Activated naive CD4-positive, alpha-beta T cell treated with anti-CD3 and anti-CD28 coated beads, Interleukin-2, amount 10 ng/mL, durations not matched to agents 7 days and 5 days (primary cell): ENCODE results near the gene KLF6.

Experiments used
- CTCF ChIA-PET: fragments of 350-600 bp; sonication (Branson Sonifier 250); formaldehyde crosslinking; loops from one replicate; lab custom pipeline; 2021; ENCODE audit warnings: antibody characterized with exemption; lab: Charles Lee
- DNase-seq: peaks from one replicate; pipeline ENCODE4 v3.0.0-alpha.2; 2020
- H3K27ac Mint-ChIP-seq: one replicate; pipeline ENCODE4 v1.8.0; 2021; ENCODE audit warnings: mild to moderate bottlenecking, moderate library complexity, mixed read lengths
- H3K27me3 Mint-ChIP-seq: one replicate; pipeline ENCODE4 v1.8.0; 2021; ENCODE audit warnings: mild to moderate bottlenecking, mixed read lengths
- H3K36me3 Mint-ChIP-seq: one replicate; pipeline ENCODE4 v1.8.0; 2021; ENCODE audit warnings: mixed read lengths
- H3K4me1 Mint-ChIP-seq: one replicate; pipeline ENCODE4 v1.8.0; 2021; ENCODE audit warnings: mixed read lengths
- H3K4me3 Mint-ChIP-seq: one replicate; pipeline ENCODE4 v1.8.0; 2021; ENCODE audit warnings: mild to moderate bottlenecking, moderate library complexity, mixed read lengths
- H3K9me3 Mint-ChIP-seq: one replicate; pipeline ENCODE4 v1.8.0; 2021; ENCODE audit warnings: mixed read lengths

Gene KLF6

DNA sequence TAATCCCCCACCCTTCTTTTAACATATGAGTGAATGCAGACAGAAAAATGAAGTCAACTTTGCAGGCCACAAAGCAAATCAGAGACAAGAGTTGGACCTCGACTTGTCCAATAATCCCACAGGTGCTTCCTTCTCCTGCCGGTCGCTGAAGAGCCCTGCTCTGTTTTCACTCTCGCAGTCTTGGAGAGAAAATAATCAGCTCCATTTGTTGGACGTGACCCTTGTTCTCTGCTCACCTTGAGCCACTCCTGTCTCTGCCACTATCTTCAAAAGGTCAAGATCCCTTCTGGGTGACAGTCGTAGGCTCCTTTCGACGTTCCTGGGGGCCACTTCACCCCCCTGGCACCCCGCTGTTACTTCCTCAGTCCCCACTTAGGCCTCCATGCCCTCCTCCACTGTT lies 2.8 kb upstream of the KLF6 start:
- Mint-ChIP-seq H3K36me3 (peaks cover 25% of the 10 kb centered on the region), H3K27me3 (peaks cover 16% of the 10 kb centered on the region), H3K4me3 (no peak overlapping the region), H3K9me3 (peaks cover 11% of the 10 kb centered on the region), H3K4me1 (peaks cover 14% of the 10 kb centered on the region), H3K27ac (no peak overlapping the region)
- peak; percentile 5 for DNase-seq
- CTCF ChIA-PET = no interaction called here

DNA sequence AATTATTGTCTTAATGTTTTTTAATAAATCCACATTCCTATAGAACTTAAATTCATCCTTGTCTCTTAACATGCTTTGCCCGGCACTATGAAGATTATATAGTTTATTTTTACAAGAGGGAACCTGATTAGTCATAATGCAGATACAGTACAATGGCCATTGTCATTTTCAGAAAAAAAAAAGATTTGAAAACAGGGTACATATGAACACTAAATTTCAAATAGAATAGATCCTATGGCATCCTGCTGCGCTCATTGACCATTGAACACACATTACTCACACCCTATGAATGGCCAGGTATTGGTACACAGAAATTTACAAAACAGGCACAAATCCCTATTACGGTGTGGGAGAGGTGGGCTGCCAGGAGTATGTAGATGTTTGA lies 2.0 kb upstream of the KLF6 start:
- Mint-ChIP-seq H3K27ac (peak overlapping the region; percentile 96), H3K9me3 (peaks cover 11% of the 10 kb centered on the region), H3K4me1 (peaks cover 19% of the 10 kb centered on the region), H3K36me3 (peaks cover 33% of the 10 kb centered on the region), H3K4me3 (peak overlapping the region; percentile 94), H3K27me3 (peaks cover 16% of the 10 kb centered on the region)
- no peak for DNase-seq
- CTCF ChIA-PET = no interaction called here

DNA sequence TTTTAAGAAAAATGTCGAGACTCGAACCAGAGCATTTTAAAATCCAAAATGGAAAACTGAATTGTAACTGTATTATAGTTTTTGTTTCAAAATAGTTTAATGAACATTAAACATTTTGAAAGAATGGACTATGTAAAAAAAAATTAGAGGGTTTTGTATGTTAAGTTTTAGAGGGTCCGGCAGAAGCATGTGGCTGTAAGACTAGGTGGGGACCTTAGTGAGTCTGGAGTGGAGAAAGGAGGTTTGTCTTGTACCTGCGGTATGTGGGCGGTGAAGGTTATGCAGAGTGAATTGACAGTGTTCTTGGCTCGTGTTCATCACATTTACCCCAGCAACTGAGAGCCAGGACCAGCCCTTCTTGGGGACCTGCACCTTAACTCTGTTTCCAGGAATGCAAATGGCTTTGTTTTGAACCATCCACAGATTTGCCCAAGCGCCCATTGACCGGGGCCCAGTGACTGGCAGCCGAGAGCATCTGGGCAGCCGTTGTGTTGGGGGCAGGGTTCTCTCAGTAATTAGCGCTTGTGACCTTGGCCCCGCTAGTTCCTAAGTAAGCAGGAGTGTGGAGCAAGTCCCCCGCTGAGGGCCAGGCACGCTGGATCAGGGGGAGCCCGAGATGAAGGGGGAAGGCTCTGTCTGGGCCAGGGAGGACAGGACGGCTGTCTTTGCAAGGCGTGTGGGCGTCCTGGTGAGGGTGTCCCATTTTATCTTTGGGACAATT lies 1.4 kb upstream of the KLF6 start:
- Mint-ChIP-seq H3K9me3 (peaks cover 11% of the 10 kb centered on the region), H3K27ac (peak overlapping the region; percentile 96), H3K27me3 (peaks cover 13% of the 10 kb centered on the region), H3K36me3 (peaks cover 39% of the 10 kb centered on the region), H3K4me1 (peaks cover 25% of the 10 kb centered on the region), H3K4me3 (peak overlapping the region; percentile 94)
- CTCF ChIA-PET = no interaction called here
- peak; percentile 40 for DNase-seq

DNA sequence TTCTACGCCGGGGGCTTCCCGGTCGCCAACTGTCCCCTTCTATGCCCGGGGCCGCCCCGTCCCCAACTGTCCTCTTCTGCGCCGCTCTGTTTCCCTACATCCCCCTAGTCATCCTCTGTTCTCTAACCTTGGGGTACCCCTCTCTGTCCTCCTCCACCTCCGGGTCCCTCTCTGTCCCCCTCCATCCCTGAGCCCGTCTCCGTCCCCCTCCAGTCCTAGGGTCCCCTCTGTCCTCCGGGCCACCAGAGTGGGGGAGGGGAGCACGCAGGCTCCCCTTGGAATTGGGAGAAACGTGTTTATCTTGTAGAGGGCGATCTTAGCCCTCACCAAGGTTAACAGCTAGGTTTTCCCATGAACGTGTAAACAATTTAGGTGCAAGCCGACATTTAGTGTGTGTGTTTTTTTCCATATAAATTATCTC lies 852 bp upstream of the KLF6 start:
- Mint-ChIP-seq H3K4me1 (peaks cover 31% of the 10 kb centered on the region), H3K9me3 (peaks cover 9% of the 10 kb centered on the region), H3K4me3 (peak overlapping the region; percentile 94), H3K36me3 (peaks cover 42% of the 10 kb centered on the region), H3K27me3 (peaks cover 7% of the 10 kb centered on the region), H3K27ac (peak overlapping the region; percentile 96)
- no peak for DNase-seq
- CTCF ChIA-PET = no interaction called here

DNA sequence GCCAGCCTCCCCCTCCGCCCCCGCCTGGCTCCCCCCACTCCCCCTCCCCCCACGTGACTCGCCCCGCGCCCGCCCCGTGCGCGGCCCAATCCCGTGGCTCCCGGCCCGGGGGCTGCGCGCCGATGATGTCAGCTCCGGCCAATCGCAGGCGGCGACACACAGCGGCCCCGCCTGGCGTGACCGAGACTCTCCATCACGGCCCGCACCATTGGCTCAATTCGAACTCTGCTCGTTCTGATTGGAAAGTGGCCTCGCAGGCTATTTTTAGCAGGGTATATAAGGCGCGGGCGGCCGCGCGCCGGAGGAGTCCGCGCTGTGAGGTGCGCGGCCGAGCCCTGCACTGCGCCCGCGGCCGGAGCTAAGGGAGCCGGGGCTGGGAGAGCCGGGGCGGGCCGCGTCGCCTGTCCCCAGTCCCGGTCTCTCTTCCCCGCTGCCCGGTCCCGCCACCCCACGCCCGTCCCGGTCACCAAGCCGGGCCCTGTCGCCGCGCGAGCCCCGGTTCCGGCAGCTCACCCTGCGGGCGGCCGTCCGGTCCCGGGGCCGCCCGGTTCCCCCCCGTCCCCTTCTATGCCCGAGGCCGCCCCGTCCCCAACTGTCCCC lies 342 bp upstream of the KLF6 start:
- Mint-ChIP-seq H3K9me3 (peaks cover 7% of the 10 kb centered on the region), H3K4me3 (peak overlapping the region; percentile 94), H3K27ac (peak overlapping the region; percentile 96), H3K36me3 (peaks cover 47% of the 10 kb centered on the region), H3K27me3 (peaks cover 6% of the 10 kb centered on the region), H3K4me1 (peaks cover 36% of the 10 kb centered on the region)
- peak; percentile 99 for DNase-seq
- CTCF ChIA-PET = interaction anchor here (0.8 to 1.0 kb wide), 2 partner anchors 15 to 27 kb away, joined by 3 read pairs; no protein-coding TSS in a partner anchor

DNA sequence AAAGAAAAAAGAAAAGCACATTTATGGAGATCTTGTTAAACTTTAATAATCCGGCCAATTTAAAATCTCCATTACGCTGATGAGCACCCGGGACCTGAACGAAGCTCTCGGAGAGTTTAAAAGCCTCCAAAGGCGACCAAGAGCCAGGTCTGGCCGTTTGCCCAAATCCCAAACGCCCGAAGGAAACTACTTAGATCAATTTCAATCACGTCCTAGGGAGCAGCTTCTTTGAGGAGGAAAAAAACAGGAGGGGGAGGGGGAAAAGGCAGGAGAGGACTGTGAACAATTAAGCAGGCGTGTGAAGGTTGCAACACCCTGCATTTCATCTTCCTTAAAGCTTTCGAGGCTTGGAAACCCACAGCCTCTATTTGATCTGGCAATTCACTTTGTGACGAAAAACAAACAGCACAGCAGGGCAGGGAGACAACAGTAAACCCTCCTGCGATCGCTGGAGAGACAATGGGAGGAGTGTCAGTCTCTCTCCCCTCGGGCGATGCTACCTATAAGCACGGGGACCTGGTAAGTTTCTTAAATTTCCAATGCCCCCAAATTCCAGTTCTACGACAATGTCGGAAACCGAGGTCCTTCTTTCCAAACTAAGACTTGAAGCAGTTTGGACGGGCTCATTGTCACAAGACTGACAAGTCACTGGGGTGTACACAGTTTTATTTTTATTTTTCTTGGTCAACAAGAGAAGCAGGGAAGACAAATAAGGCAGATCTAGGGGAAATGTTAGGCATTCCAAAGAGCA lies 1.2 kb downstream of the KLF6 start:
- peak overlapping the region; percentile 96 for H3K27ac Mint-ChIP-seq
- no peaks in the 10 kb centered on the region for H3K9me3 Mint-ChIP-seq
- peak; percentile 67 for DNase-seq
- H3K4me1 Mint-ChIP-seq = peaks cover 51% of the 10 kb centered on the region
- CTCF ChIA-PET = no interaction called here
- H3K36me3 Mint-ChIP-seq = peaks cover 57% of the 10 kb centered on the region
- peak overlapping the region; percentile 94 for H3K4me3 Mint-ChIP-seq
- H3K27me3 Mint-ChIP-seq = peaks cover 6% of the 10 kb centered on the region

DNA sequence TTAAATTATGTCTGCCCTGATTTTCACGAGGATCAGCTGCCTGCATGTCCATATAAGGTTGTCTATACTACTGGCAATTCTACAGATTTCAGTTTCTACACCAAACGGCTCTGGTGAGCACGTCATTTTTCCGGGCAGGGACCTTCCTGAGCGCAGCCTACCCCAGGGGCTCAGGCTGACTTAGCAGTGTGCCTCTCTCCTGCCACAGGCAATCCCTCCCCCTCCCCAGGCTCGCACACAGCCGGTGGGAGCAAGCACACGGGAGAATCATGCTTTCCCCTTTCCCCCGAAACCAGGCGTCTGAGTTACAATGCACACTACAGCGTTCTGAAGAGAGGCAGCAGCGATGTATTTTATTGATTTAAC lies 1.7 kb downstream of the KLF6 start:
- DNase-seq = peak; percentile 85

DNA sequence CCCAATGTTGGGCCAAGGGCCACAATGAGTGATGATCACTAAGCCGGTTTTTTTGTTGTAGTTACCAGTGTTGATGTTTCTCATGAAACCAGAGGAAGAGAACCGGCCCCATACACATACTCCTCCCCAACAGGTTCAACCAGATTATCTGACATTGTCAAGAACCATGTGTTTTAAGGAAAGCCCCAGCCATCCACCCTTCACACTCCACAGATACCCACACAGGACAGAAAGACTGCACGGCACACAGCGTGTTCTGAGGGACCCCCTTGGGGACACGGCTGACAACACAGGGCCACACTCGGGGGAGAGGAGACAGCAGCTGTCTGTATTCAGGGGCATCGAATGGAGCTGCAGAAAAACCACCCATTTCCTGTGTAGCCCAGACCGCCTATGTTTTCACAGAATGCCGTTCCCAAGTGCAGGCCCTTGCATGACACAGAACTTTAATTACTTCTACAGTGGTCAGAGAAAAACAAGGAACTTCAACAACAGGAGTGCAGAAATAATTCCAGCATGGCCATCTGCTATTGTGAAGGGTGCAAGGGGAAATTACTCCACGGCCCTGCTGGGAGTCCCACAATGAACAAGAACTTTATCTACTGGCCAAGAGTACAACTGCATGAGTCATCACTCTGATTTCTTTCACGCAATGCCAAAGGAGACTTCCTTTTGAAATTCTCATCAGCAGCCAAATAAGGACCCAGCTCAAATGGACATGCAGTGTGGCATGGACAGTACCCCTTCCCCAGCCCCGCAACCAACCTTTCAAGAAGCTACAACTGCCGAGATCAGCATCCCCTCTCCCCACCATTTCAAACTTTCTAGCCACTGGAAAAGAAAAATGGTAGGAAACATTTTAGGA lies 2.3 kb downstream of the KLF6 start:
- CTCF ChIA-PET = interaction anchor here (0.8 to 1.4 kb wide), 3 partner anchors 18 to 48 kb away, joined by 4 to 8 read pairs (median 6); no protein-coding TSS in a partner anchor
- peak; percentile 71 for DNase-seq
- Mint-ChIP-seq H3K4me1 (peaks cover 63% of the 10 kb centered on the region), H3K36me3 (peaks cover 69% of the 10 kb centered on the region), H3K9me3 (no peaks in the 10 kb centered on the region), H3K27ac (peak overlapping the region; percentile 96), H3K4me3 (peak overlapping the region; percentile 94), H3K27me3 (peaks cover 6% of the 10 kb centered on the region)

More for the DNA sequence above, 1.7 kb downstream of the KLF6 start:
- peak overlapping the region; percentile 96 for H3K27ac Mint-ChIP-seq
- peaks cover 63% of the 10 kb centered on the region for H3K36me3 Mint-ChIP-seq
- peaks cover 6% of the 10 kb centered on the region for H3K27me3 Mint-ChIP-seq
- no peaks in the 10 kb centered on the region for H3K9me3 Mint-ChIP-seq
- CTCF ChIA-PET = no interaction called here
- peak overlapping the region; percentile 94 for H3K4me3 Mint-ChIP-seq
- peaks cover 56% of the 10 kb centered on the region for H3K4me1 Mint-ChIP-seq

DNA sequence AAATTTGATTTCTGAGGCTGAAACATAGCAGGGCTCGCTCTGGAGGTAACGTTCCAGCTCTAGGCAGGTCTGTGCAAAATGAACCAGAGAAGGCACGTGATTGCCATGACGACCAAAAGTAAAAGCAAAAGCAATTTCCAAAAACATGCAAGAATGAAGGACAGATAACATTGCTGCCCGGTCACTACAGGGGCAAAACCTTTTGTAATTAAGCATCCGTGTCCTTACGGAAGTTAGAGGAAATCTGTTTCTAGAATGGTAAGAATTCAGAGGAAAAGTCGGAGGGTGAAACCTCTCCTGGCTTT lies 2.9 kb downstream of the KLF6 start:
- peak overlapping the region; percentile 94 for H3K4me3 Mint-ChIP-seq
- peaks cover 6% of the 10 kb centered on the region for H3K27me3 Mint-ChIP-seq
- CTCF ChIA-PET = interaction anchor here (0.8 to 1.4 kb wide), 3 partner anchors 17 to 48 kb away, joined by 4 to 8 read pairs (median 6); no protein-coding TSS in a partner anchor
- H3K4me1 Mint-ChIP-seq = peaks cover 68% of the 10 kb centered on the region
- DNase-seq = peak; percentile 61
- peak overlapping the region; percentile 96 for H3K27ac Mint-ChIP-seq
- H3K36me3 Mint-ChIP-seq = peaks cover 74% of the 10 kb centered on the region
- H3K9me3 Mint-ChIP-seq = no peaks in the 10 kb centered on the region

DNA sequence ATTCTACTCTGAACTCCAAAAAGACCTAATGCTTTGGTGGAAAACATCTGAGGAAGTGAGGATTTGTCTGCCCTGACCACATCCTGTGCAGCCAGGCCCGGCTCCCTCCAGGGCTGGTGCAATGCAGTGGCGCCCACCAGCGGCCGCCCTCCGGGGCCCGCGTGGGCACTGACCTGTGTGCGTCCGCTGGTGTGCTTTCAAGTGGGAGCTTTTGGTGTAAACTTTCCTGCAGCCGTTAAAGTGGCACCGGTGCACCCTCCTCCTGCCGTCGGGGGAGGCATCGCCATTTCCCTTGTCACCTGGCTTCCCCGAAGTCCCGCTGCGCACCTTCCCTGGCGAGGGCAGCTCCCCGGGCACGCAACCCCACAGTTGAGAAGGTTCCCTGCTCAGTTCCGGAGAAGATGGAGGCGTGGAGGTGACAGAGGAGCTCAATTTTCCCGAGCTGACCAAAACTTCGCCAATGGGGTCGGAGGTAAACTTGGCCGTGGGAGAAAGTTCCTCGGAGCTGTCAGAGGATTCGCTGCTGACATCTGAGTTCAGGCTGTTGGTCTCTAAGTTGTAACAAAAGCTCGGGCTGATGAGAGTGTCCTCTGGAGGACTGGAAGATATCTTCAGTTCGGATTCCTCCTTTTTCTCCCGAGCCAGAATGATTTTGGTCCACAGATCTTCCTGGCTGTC lies 3.4 kb downstream of the KLF6 start:
- H3K4me1 Mint-ChIP-seq = peaks cover 68% of the 10 kb centered on the region
- no peaks in the 10 kb centered on the region for H3K9me3 Mint-ChIP-seq
- CTCF ChIA-PET = interaction anchor here (0.8 to 1.4 kb wide), 3 partner anchors 17 to 47 kb away, joined by 4 to 8 read pairs (median 6); no protein-coding TSS in a partner anchor
- H3K27ac Mint-ChIP-seq = peak overlapping the region; percentile 96
- peaks cover 6% of the 10 kb centered on the region for H3K27me3 Mint-ChIP-seq
- H3K36me3 Mint-ChIP-seq = peaks cover 79% of the 10 kb centered on the region
- peak; percentile 65 for DNase-seq
- peak overlapping the region; percentile 94 for H3K4me3 Mint-ChIP-seq

DNA sequence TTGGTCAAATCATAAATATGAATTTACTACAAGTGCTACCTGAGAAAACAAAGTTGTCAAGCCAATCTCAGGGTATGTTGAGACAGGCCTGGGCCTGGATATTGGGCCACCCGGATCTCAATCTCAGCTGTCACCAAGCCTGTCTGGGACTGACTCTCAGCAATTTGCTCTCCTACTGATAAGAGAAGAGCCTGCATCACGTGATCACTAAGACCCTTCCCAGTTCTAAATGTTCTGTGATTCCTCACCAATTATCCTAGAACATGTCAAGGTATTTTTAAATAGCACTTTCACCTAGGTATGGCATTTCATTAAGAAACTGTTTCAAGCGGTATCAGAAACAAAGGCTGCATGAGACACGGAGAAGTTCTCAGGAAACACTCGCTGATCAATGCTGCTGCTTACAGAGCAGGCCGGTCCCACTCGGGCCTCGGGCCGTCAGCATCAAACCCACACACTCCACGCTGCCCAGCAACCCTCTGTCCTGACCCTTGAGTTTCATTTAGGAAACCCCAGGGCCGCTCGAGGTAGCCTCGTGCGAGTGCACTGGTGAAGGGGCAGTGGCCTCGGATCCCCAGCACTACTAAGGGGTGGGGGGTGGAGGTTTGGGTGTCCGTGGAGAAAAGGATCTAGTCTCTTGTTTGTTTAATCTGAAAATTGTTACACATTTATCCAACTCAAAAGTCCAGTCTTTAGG lies 4.1 kb downstream of the KLF6 start:
- Mint-ChIP-seq H3K36me3 (peaks cover 82% of the 10 kb centered on the region), H3K4me3 (peak overlapping the region; percentile 94), H3K27ac (peak overlapping the region; percentile 96), H3K27me3 (peaks cover 6% of the 10 kb centered on the region), H3K4me1 (peaks cover 66% of the 10 kb centered on the region), H3K9me3 (no peaks in the 10 kb centered on the region)
- peak; percentile 29 for DNase-seq
- CTCF ChIA-PET = interaction anchor here (0.8 kb wide), 1 partner anchor 540 kb away, joined by 4 read pairs; no protein-coding TSS in a partner anchor

DNA sequence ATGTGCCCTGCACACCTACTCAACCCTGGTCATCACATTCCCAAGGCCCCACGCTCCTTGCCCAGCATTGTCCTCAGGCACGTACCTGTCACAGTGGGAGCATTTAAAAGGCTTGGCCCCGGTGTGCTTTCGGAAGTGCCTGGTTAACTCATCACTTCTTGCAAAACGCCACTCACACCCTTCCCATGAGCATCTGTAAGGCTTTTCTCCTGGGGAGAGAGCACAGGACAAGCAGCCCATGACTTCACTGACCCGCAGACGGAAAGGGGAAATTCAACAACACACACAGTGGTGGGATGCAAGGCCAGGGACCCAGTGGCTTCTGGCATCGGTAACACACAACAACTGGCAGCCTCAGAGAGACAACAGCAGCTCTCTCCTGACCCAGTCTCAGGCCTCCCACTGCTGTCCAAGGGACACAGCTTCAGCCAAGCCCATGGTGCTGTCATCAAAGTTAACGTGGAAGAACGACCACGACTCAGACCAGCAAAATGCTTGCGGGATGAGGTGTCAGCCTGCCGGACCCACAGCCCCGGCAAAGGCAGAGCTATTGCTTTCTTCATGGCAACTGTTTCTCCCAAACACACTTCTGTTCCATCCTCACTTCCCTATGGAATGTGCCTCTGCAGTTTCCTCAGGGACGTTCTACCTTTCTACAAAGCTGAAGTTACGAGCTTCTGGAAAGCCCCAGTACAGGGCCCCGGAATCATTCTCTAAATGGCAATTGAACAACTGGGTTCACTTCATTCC lies 4.8 kb downstream of the KLF6 start:
- peaks cover 72% of the 10 kb centered on the region for H3K4me1 Mint-ChIP-seq
- H3K4me3 Mint-ChIP-seq = peak overlapping the region; percentile 94
- peak overlapping the region; percentile 96 for H3K27ac Mint-ChIP-seq
- no peaks in the 10 kb centered on the region for H3K9me3 Mint-ChIP-seq
- CTCF ChIA-PET = interaction anchor here (0.8 kb wide), 1 partner anchor 540 kb away, joined by 4 read pairs; no protein-coding TSS in a partner anchor
- no peak for DNase-seq
- H3K36me3 Mint-ChIP-seq = peaks cover 89% of the 10 kb centered on the region
- H3K27me3 Mint-ChIP-seq = peaks cover 4% of the 10 kb centered on the region
